RWPE2 (cell line): Measurements from ENCODE around the gene CCDC88A.

Experiments used
- ATAC-seq: fragments of 200-7000 bp; cut with Tn5 transposase; 3 replicates; pipeline ENCODE4 v1.9.1; 2021; ENCODE audit warnings: low read depth
- DNase-seq: peaks from one replicate; pipeline ENCODE4 v3.0.0-alpha.2; 2020; ENCODE audit warnings: low spot score
- H3K27ac ChIP-seq: fragments of 450-650 bp; 2 replicates; pipeline ENCODE4 v1.5.1; 2017; ENCODE audit warnings: mild to moderate bottlenecking; ENCODE audit not compliant: poor library complexity, severe bottlenecking
- H3K27me3 ChIP-seq: fragments of 250-450 bp; sonication (Bioruptor Pico); 2 replicates; pipeline ENCODE4 v1.5.1; 2021; ENCODE audit warnings: mild to moderate bottlenecking, moderate library complexity; ENCODE audit not compliant: insufficient read depth, poor library complexity, severe bottlenecking
- H3K36me3 ChIP-seq: fragments of 250-450 bp; sonication (Bioruptor Pico); 2 replicates; pipeline ENCODE4 v1.5.1; 2020; ENCODE audit warnings: low read depth, mild to moderate bottlenecking, moderate library complexity
- H3K4me1 ChIP-seq: fragments of 250-450 bp; sonication (Bioruptor Pico); 2 replicates; pipeline ENCODE4 v1.5.1; 2021; ENCODE audit warnings: mild to moderate bottlenecking, moderate library complexity; ENCODE audit not compliant: insufficient read depth, poor library complexity, severe bottlenecking
- H3K4me3 ChIP-seq: fragments of 250-450 bp; sonication (Bioruptor Pico); 2 replicates; pipeline ENCODE4 v1.5.1; 2021; ENCODE audit warnings: mild to moderate bottlenecking, moderate library complexity; ENCODE audit not compliant: severe bottlenecking
- H3K9me3 ChIP-seq: fragments of 250-450 bp; sonication (Bioruptor Pico); 2 replicates; pipeline ENCODE4 v1.5.1; 2021; ENCODE audit warnings: mild to moderate bottlenecking, moderate library complexity; ENCODE audit not compliant: severe bottlenecking
- CTCF ChIP-seq: fragments of 450-650 bp; IDR thresholded peaks from one replicate; pipeline ENCODE4 v1.5.1; 2017; ENCODE audit warnings: mild to moderate bottlenecking, moderate library complexity; ENCODE audit not compliant: poor library complexity, severe bottlenecking

CCDC88A gene

DNA sequence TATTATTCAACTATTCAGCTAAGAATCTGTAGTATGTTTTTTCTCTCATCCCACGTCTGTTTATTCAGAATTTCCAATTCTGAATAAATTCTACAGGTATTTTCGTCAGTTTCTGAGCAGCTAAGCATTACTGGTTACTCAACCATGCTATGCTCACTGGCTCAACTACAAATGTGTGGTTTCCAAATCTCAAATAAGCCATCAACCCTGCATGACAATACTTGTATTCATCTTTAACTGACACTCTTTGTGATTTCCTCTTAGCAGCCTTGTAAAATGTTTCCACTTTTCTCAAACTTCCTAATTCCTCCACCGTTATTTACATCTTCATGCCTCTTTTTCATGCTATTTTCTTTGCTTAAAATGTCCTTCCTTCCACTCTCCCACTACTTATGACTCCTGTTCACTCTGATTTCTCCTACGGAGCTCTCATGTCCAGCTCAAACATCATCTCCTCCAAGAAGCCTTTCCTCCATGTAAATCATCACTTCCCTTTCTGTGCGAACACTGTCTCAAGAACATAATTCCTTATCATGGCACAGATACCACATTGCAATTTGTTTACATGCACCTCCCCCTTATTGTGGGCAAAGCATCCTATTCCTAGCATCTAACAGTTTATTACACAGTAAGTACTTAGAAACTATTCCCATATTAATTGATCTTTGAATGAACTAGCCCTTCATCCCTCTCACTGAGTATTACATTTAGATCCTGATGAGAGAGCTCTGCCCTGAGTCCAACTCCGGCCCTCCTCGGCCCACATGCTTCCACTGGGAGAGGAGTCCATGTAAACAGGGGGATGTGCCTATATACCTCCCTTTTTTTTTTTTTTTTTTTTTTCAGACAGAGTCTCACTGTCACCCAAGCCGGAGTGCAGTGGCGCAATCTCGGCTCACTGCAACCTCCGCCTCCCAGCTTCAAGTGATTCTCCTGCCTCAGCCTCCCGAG is 10.5 kb downstream of the CCDC88A start:
- Histone ChIP-seq H3K27ac (no peak overlapping the region), H3K4me3 (no peak overlapping the region), H3K27me3 (no peaks in the 10 kb centered on the region), H3K4me1 (peaks cover 8% of the 10 kb centered on the region), H3K36me3 (peaks cover 23% of the 10 kb centered on the region), H3K9me3 (no peaks in the 10 kb centered on the region)
- DNase-seq = no peak
- ATAC-seq = no peak
- no peak for TF ChIP-seq CTCF

- H3K4me1 ChIP-seq = peaks cover 8% of the 10 kb centered on the region
- ATAC-seq = no peak
- H3K4me3 ChIP-seq = no peak overlapping the region
- H3K27ac ChIP-seq = no peak overlapping the region
- DNase-seq = no peak
- TF ChIP-seq CTCF = no peak
- H3K9me3 ChIP-seq = no peaks in the 10 kb centered on the region
- peaks cover 26% of the 10 kb centered on the region for H3K36me3 ChIP-seq
- H3K27me3 ChIP-seq = no peaks in the 10 kb centered on the region
Observed at GRCh38 chr2:55408098-55408882, 11.4 kb downstream of the CCDC88A start.

GRCh38 chr2:55405116-55405515 is 14.5 kb downstream of the CCDC88A start:
- no peaks in the 10 kb centered on the region for H3K9me3 ChIP-seq
- H3K4me1 ChIP-seq = peaks cover 8% of the 10 kb centered on the region
- H3K36me3 ChIP-seq = peaks cover 19% of the 10 kb centered on the region
- DNase-seq = no peak
- no peaks in the 10 kb centered on the region for H3K27me3 ChIP-seq
- ATAC-seq = no peak
- no peak overlapping the region for H3K27ac ChIP-seq
- no peak overlapping the region for H3K4me3 ChIP-seq
- TF ChIP-seq CTCF = no peak

DNA sequence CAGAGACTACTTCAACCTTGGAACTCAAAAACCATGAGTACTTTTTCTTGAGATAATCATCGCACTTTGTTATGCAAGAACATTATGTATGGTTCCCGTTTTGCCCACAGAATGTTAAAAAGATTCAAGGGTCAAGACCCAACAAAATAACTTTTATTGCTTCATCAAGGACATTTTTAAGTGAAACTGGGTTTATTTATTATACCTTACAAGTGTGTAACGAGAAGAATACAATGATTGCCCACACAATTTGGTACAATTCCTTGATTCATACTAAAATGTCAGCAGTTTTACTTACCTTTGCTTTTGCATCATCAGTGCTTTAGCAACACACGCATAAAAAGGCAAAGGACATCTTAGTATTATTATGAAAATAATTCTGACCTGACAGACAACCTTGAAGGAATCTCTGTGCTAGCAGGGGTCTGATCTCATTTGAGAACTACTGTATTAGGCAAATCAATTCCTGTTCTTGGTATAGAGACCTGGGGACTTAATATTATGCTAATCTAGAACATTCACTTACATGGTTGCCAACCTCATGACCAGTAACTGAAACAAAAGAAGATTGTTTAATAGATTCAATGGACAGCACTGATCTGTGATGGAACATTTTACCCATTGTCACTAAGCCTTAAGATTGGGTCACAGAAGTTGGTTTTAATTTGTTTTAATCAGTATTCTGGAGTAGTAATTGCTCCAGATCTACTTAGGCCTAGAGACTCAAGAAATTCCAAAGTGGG is 16.2 kb downstream of the CCDC88A start:
- H3K4me1 ChIP-seq = no peaks in the 10 kb centered on the region
- no peak for ATAC-seq
- no peak for TF ChIP-seq CTCF
- DNase-seq = no peak
- H3K27ac ChIP-seq = no peak overlapping the region
- H3K36me3 ChIP-seq = peaks cover 19% of the 10 kb centered on the region
- H3K27me3 ChIP-seq = no peaks in the 10 kb centered on the region
- no peak overlapping the region for H3K4me3 ChIP-seq
- no peaks in the 10 kb centered on the region for H3K9me3 ChIP-seq
